LNCAP (cell line): Measurements from ENCODE around the gene EPS8.

Source experiments
- CTCF ChIP-seq: fragments of 450-650 bp; IDR thresholded peaks from 2 replicates; pipeline ENCODE4 v1.5.1; 2017; ENCODE audit warnings: mild to moderate bottlenecking

EPS8 gene

GRCh38 chr12:15677726-15678201 lies 111.4 kb downstream of the EPS8 start:
- no peak for TF ChIP-seq CTCF

- no peak for TF ChIP-seq CTCF
Measured at GRCh38 chr12:15677228-15677627, 112.0 kb downstream of the EPS8 start.

- no peak for TF ChIP-seq CTCF
Measured at GRCh38 chr12:15672671-15673270, 116.4 kb downstream of the EPS8 start.

GRCh38 chr12:15670756-15671155 lies 118.4 kb downstream of the EPS8 start:
- no peak for TF ChIP-seq CTCF

- TF ChIP-seq CTCF: no peak
Measured at GRCh38 chr12:15669256-15669948, 119.8 kb downstream of the EPS8 start.

GRCh38 chr12:15664491-15664890 lies 124.7 kb downstream of the EPS8 start:
- no peak for TF ChIP-seq CTCF

- TF ChIP-seq CTCF: no peak
Measured at GRCh38 chr12:15662983-15663659, 126.1 kb downstream of the EPS8 start.
